DOHH2 (cell line): ENCODE data around the gene MYO7B.

Experiments
- CTCF ChIP-seq: fragments of 200-600 bp; sonication (generic); IDR thresholded peaks from one replicate; pipeline ENCODE4 v1.5.1; 2014; ENCODE audit warnings: antibody characterized with exemption, mild to moderate bottlenecking, low read depth, low read length; ENCODE audit not compliant: poor library complexity, severe bottlenecking
- EZH2phosphoT487 ChIP-seq: fragments of 200-600 bp; sonication (generic); IDR thresholded peaks from 2 replicates; pipeline ENCODE4 v1.6.1; 2017; ENCODE audit warnings: borderline replicate concordance, mild to moderate bottlenecking, antibody characterized with exemption, low read length, moderate library complexity, mixed read lengths

GRCh38 chr2:127663566-127664064 is 128.1 kb downstream of the MYO7B start:
- TF ChIP-seq CTCF (no peak), EZH2phosphoT487 (no peak)
